HG02938 (cell line): ENCODE measurements around the gene TEF.

Source experiments
- ATAC-seq: cut with Tn5 transposase; IDR thresholded peaks from one replicate; pipeline ENCODE4 v1.9.1; 2021; ENCODE audit warnings: mild to moderate bottlenecking, moderate library complexity; ENCODE audit not compliant: unreplicated experiment

The TEF gene

GRCh38 chr22:41381329-41382097 lies at the start of gene TEF:
Gene TEF, plus strand, starts transcription at chr22:41381942. Its CDS starts 103 bp downstream, at chr22:41382045.
- ATAC-seq: peak; percentile 89

- no peak for ATAC-seq
Observed at GRCh38 chr22:41332217-41332939, 49.4 kb upstream of the TEF start.

GRCh38 chr22:41333806-41334205 lies 47.9 kb upstream of the TEF start:
- ATAC-seq: no peak

- no peak for ATAC-seq
Observed at GRCh38 chr22:41334215-41334614, 47.5 kb upstream of the TEF start.

- ATAC-seq: no peak
Observed at GRCh38 chr22:41334951-41335635, 46.6 kb upstream of the TEF start.

- no peak for ATAC-seq
Observed at GRCh38 chr22:41338614-41339212, 43.0 kb upstream of the TEF start.

GRCh38 chr22:41339823-41340222 lies 41.9 kb upstream of the TEF start:
- no peak for ATAC-seq

GRCh38 chr22:41340357-41340756 lies 41.4 kb upstream of the TEF start:
- ATAC-seq: no peak

GRCh38 chr22:41341012-41341411 lies 40.7 kb upstream of the TEF start:
- no peak for ATAC-seq

- ATAC-seq: no peak
Observed at GRCh38 chr22:41341990-41342389, 39.8 kb upstream of the TEF start.

GRCh38 chr22:41343300-41343699 lies 38.4 kb upstream of the TEF start:
- ATAC-seq: no peak

- ATAC-seq: no peak
Observed at GRCh38 chr22:41343717-41344116, 38.0 kb upstream of the TEF start.

GRCh38 chr22:41344189-41344788 lies 37.5 kb upstream of the TEF start:
- no peak for ATAC-seq

GRCh38 chr22:41345807-41346335 lies 35.9 kb upstream of the TEF start:
- ATAC-seq: no peak

- no peak for ATAC-seq
Observed at GRCh38 chr22:41347066-41347859, 34.5 kb upstream of the TEF start.

GRCh38 chr22:41348964-41349484 lies 32.7 kb upstream of the TEF start:
- ATAC-seq: no peak

- ATAC-seq: no peak
Observed at GRCh38 chr22:41350087-41350486, 31.7 kb upstream of the TEF start.

- no peak for ATAC-seq
Observed at GRCh38 chr22:41351011-41351410, 30.7 kb upstream of the TEF start.

GRCh38 chr22:41352058-41352457 lies 29.7 kb upstream of the TEF start:
- no peak for ATAC-seq
